Colonic mucosa (tissue), 4 donors: Measurements from ENCODE around the gene PHKB. TPM values are rescaled to one million over a fixed set of nuclear protein-coding genes. Genes with fewer than 3 reads are reported as not detected.

Source experiments
- DNase-seq: peaks from one replicate; pipeline ENCODE4 v3.0.0-alpha.2; 2020
- H3K27ac ChIP-seq: fragments of 200-600 bp; one replicate; pipeline ENCODE4 v1.8.0; 2021
- H3K27me3 ChIP-seq: fragments of 200-600 bp; one replicate; pipeline ENCODE4 v1.8.0; 2021
- H3K36me3 ChIP-seq: fragments of 200-600 bp; one replicate; pipeline ENCODE4 v1.8.0; 2021
- H3K4me1 ChIP-seq: fragments of 200-600 bp; one replicate; pipeline ENCODE4 v1.8.0; 2021; ENCODE audit warnings: mild to moderate bottlenecking
- H3K4me3 ChIP-seq: fragments of 200-600 bp; one replicate; pipeline ENCODE4 v1.8.0; 2021
- H3K9ac ChIP-seq, 2 donors: one replicate each; pipeline ENCODE4 v1.7.0; 2013; ENCODE audit warnings: control low read depth in 2 of 2, low read depth in 2 of 2, low read length in 2 of 2
- H3K9me3 ChIP-seq: fragments of 200-600 bp; one replicate; pipeline ENCODE4 v1.8.0; 2021
- CTCF ChIP-seq: fragments of 200-600 bp; IDR thresholded peaks from one replicate; pipeline ENCODE4 v1.8.0; 2022; ENCODE audit warnings: antibody characterized with exemption, mild to moderate bottlenecking
- intact Hi-C: fragments of 100-400 bp; cut with DNase I; formaldehyde crosslinking; loops from one replicate; pipeline ENCODE4 v1.14.1; 2022
- total RNA-seq, 2 donors: library from RNA; stranded (reverse); fragmentation: NEBNext Ultra II Directional in 1 of 2; extraction: Animal tissue kit (Norgen Biotek cat#: 25700) in 1 of 2; gene quantifications; one replicate each; pipeline ENCODE4 v1.2.1, GENCODE V29; 2021
- donor health status: healthy.
- donor health status: DM: no; HTN: no; CAD: no.
- donor health status: DM: no; HTN: no; CAD: no.

The PHKB gene
- total RNA-seq, 2 donors from 2014 or later: 74.9 to 80.6 TPM

DNA sequence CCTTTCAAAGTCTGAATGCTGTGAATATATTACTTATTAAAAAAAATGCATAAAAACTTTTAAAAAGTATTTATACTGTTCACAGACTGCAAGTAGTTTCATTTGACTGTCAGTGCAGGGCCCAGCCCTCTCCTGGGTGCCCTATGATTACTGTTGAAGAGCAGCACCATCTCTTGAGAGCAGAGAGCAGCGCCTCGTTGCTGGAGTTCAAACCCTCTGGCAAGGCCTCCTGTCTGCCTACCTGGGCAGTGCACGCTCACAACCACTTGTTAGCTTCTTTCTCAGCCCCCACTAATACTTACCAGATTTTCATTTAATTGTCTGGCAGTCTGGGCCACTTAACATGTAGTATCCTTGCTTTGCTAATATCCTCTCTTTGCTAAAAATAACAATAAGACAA, 233.4 kb downstream of the PHKB start:
- no peak for DNase-seq
- no peak overlapping the region for H3K9ac ChIP-seq
- H3K4me3 ChIP-seq: no peak overlapping the region
- TF ChIP-seq CTCF: no peak
- no peaks in the 10 kb centered on the region for H3K9me3 ChIP-seq
- H3K27ac ChIP-seq: no peak overlapping the region
- no peaks in the 10 kb centered on the region for H3K4me1 ChIP-seq
- no peaks in the 10 kb centered on the region for H3K27me3 ChIP-seq
- peaks cover 5% of the 10 kb centered on the region for H3K36me3 ChIP-seq
- intact Hi-C loops: no loop called here

GRCh38 chr16:47695756-47696155, 234.6 kb downstream of the PHKB start:
- no peak for TF ChIP-seq CTCF
- Histone ChIP-seq H3K27ac (no peak overlapping the region), H3K36me3 (no peaks in the 10 kb centered on the region), H3K9me3 (no peaks in the 10 kb centered on the region), H3K4me3 (no peak overlapping the region), H3K27me3 (no peaks in the 10 kb centered on the region), H3K4me1 (no peaks in the 10 kb centered on the region), H3K9ac (no peak overlapping the region)
- intact Hi-C loops: no loop called here
- DNase-seq: no peak

GRCh38 chr16:47697826-47698225, 236.7 kb downstream of the PHKB start:
- Histone ChIP-seq H3K36me3 (no peaks in the 10 kb centered on the region), H3K9me3 (no peaks in the 10 kb centered on the region), H3K27ac (no peak overlapping the region), H3K4me1 (no peaks in the 10 kb centered on the region), H3K4me3 (no peak overlapping the region), H3K27me3 (no peaks in the 10 kb centered on the region), H3K9ac (no peak overlapping the region)
- intact Hi-C loops: no loop called here
- TF ChIP-seq CTCF: no peak
- DNase-seq: no peak

- Histone ChIP-seq H3K9ac (no peak overlapping the region), H3K36me3 (no peaks in the 10 kb centered on the region), H3K27ac (no peak overlapping the region), H3K4me3 (no peak overlapping the region), H3K9me3 (no peaks in the 10 kb centered on the region), H3K4me1 (no peaks in the 10 kb centered on the region), H3K27me3 (no peaks in the 10 kb centered on the region)
- no peak for TF ChIP-seq CTCF
- DNase-seq: no peak
- intact Hi-C loops: no loop called here
These were observed 238.0 kb downstream of the PHKB start for GRCh38 chr16:47699106-47699505.

- H3K36me3 ChIP-seq: no peaks in the 10 kb centered on the region
- intact Hi-C loops: no loop called here
- no peak overlapping the region for H3K27ac ChIP-seq
These were observed 239.9 kb downstream of the PHKB start for GRCh38 chr16:47700857-47701587.

More at GRCh38 chr16:47700857-47701587, 239.9 kb downstream of the PHKB start:
- Histone ChIP-seq H3K27me3 (no peaks in the 10 kb centered on the region), H3K9me3 (no peaks in the 10 kb centered on the region), H3K9ac (no peak overlapping the region), H3K4me1 (no peaks in the 10 kb centered on the region), H3K4me3 (no peak overlapping the region)
- no peak for TF ChIP-seq CTCF
- no peak for DNase-seq
